SJCRH30 (cell line): ENCODE data around the gene NOA1. TPM values are rescaled to one million over a fixed set of nuclear protein-coding genes. Genes with fewer than 3 reads are reported as not detected.

Source experiments
- DNase-seq, 2 experiments: peaks; one replicate each; pipeline ENCODE4 v3.0.0-alpha.2; 2015 to 2020
- H3K27ac ChIP-seq: fragments of 250-450 bp; sonication (Bioruptor Pico); 2 replicates; pipeline ENCODE4 v1.5.1; 2020; ENCODE audit warnings: mild to moderate bottlenecking, moderate library complexity
- H3K27me3 ChIP-seq: fragments of 250-450 bp; sonication (Bioruptor Pico); 2 replicates; pipeline ENCODE4 v1.5.1; 2020; ENCODE audit warnings: mild to moderate bottlenecking, moderate library complexity
- H3K36me3 ChIP-seq: fragments of 250-450 bp; sonication (Bioruptor Pico); 2 replicates; pipeline ENCODE4 v1.5.1; 2020; ENCODE audit warnings: mild to moderate bottlenecking, moderate library complexity
- H3K4me1 ChIP-seq: fragments of 250-450 bp; sonication (Bioruptor Pico); 2 replicates; pipeline ENCODE4 v1.5.1; 2020; ENCODE audit warnings: mild to moderate bottlenecking, moderate library complexity
- H3K4me3 ChIP-seq: fragments of 250-450 bp; sonication (Bioruptor Pico); 2 replicates; pipeline ENCODE4 v1.5.1; 2020; ENCODE audit warnings: mild to moderate bottlenecking, moderate library complexity
- H3K9me3 ChIP-seq: fragments of 250-450 bp; sonication (Bioruptor Pico); replicated peaks from 2 replicates; pipeline ENCODE4 v1.5.1; 2020; ENCODE audit warnings: mild to moderate bottlenecking, moderate library complexity
- total RNA-seq: library from RNA; depleted of rRNA; stranded (reverse); fragments of >200 nt; shearing (Covaris generic); gene quantifications from 2 replicates; pipeline ENCODE4 v1.2.3, GENCODE V29; 2014; rRNA removed

Gene NOA1
- 25.3 and 27.4 TPM in 2 replicates for total RNA-seq

- Histone ChIP-seq H3K36me3 (peaks cover 22% of the 10 kb centered on the region), H3K9me3 (peaks cover 5% of the 10 kb centered on the region; the same call in 1 of the 2 replicates), H3K4me3 (peak within 1 kb of the TSS; percentile 84), H3K27ac (peak within 1 kb of the TSS; percentile 75), H3K4me1 (0 out of 2 replicates have a peak, but pooled peaks cover 5% of the 10 kb centered on the region), H3K27me3 (no peaks in the 10 kb centered on the region)
- DNase-seq, result peak; percentile 98 to 100
Observed at GRCh38 chr4:56977321-56978012, at the start of gene NOA1. TSS of gene NOA1 (minus strand) at chr4:56977606. CDS start at chr4:56977585, 21 bp downstream.

GRCh38 chr4:57023104-57023503 lies 45.7 kb upstream of the NOA1 start:
- Histone ChIP-seq H3K4me3 (no peak overlapping the region), H3K27ac (no peak overlapping the region), H3K27me3 (no peaks in the 10 kb centered on the region), H3K9me3 (no peaks in the 10 kb centered on the region), H3K4me1 (peaks cover 8% of the 10 kb centered on the region), H3K36me3 (peaks cover 96% of the 10 kb centered on the region)
- peak; percentile 10 to 36 for DNase-seq

- Histone ChIP-seq H3K27me3 (no peaks in the 10 kb centered on the region), H3K27ac (no peak overlapping the region), H3K9me3 (no peaks in the 10 kb centered on the region), H3K4me1 (peaks cover 8% of the 10 kb centered on the region), H3K36me3 (peaks cover 93% of the 10 kb centered on the region), H3K4me3 (no peak overlapping the region)
- no peak for DNase-seq
Observed at GRCh38 chr4:57020467-57021101, 43.2 kb upstream of the NOA1 start.

DNA sequence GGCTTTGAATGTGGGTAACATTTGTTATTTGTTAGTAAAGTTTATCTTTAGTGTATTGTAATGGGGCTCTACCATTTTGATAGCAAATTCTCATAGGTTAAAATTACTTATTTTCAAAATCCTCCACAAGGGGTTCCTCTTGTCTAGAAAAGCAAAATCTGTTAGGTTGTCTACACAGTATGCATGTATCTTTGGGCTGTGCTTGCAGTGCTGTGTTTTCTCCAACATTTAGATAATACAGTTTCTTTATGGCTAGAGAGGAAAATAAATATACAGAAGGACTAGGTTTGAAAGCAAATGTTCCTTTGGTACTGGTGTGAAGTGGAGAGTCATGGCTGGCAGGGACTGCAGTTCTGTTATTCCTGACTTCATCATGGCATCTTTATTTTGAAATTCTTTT lies 41.6 kb upstream of the NOA1 start:
- DNase-seq, result no peak
- Histone ChIP-seq H3K4me3 (no peak overlapping the region), H3K27me3 (no peaks in the 10 kb centered on the region), H3K4me1 (peaks cover 8% of the 10 kb centered on the region), H3K27ac (no peak overlapping the region), H3K9me3 (no peaks in the 10 kb centered on the region), H3K36me3 (peaks cover 90% of the 10 kb centered on the region)

DNA sequence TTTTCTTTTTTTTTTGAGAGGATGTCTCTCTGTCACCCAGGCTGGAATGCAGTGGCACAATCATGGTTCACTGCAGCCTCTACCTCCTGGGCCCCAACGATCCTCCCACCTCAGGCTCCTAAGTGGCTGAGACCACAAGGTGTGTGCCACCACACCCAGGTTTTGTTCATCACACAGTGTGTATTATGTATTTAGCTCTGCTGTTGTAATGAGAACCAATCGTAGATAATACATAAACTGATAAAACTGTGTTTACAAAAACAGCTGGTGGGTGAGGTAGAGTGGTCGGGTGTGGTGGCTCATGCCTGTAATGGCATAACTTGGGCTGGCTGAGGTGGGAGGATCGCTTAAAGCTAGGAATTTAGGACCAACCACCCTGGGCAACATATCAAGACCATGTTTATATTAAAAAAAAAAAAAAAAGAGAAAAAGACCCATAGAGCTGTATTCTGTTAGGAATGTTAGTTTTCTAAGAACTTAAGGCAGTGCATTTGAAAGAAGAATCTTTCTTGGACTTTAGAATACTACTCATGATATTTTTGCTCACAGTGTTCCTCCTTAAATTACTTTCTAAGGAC lies 36.2 kb upstream of the NOA1 start:
- H3K36me3 ChIP-seq, result peaks cover 90% of the 10 kb centered on the region
- H3K27me3 ChIP-seq, result no peaks in the 10 kb centered on the region
- DNase-seq, result no peak
- no peaks in the 10 kb centered on the region for H3K4me1 ChIP-seq
- no peaks in the 10 kb centered on the region for H3K9me3 ChIP-seq
- H3K4me3 ChIP-seq, result no peak overlapping the region
- H3K27ac ChIP-seq, result no peak overlapping the region

DNA sequence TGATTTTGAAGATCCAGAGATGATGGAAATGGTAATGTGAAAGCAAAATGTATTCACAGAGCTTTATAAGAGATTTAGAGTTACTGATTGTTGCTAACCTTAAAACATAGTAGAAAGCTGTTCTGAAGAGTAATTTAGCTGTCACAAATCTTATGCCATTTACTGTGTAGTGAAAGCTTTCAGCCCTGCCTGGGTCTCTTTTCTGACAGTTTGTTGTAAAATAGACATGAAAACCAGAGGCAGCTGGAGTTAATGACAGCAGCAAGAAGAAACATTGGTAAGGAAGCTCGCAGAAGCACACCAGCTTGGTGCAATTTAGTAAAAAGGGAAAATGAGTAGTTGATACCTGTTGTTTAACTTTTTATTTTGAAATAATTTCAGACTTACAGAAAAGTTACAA lies 22.3 kb upstream of the NOA1 start:
- DNase-seq, result no peak
- Histone ChIP-seq H3K9me3 (no peaks in the 10 kb centered on the region), H3K36me3 (peaks cover 81% of the 10 kb centered on the region), H3K27ac (no peak overlapping the region), H3K4me1 (no peaks in the 10 kb centered on the region), H3K4me3 (no peak overlapping the region), H3K27me3 (no peaks in the 10 kb centered on the region)

DNA sequence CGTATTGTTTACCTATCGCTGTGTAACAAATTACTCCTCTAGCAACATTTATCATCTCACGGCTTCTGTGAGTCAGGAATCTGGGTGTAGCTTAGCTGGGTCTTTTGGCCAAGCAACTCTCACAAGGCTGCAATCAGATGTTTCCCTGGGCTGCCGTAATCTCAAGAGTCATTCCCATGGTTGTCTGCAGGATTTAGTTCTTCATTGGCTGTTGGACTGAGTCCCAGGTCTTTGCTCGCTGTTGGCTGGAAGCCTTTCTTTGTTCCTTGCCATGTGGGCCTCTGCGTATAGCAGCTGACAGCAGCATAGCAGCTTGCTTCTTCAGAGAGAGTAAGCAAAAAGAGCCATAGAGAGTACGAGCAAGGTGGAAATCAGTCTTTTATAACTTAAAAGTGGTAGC lies 18.1 kb upstream of the NOA1 start:
- no peaks in the 10 kb centered on the region for H3K27me3 ChIP-seq
- peaks cover 83% of the 10 kb centered on the region for H3K36me3 ChIP-seq
- no peaks in the 10 kb centered on the region for H3K4me1 ChIP-seq
- H3K9me3 ChIP-seq, result no peaks in the 10 kb centered on the region
- no peak overlapping the region for H3K4me3 ChIP-seq
- DNase-seq, result peak in 1 of 2 experiments; percentile 25
- no peak overlapping the region for H3K27ac ChIP-seq

DNA sequence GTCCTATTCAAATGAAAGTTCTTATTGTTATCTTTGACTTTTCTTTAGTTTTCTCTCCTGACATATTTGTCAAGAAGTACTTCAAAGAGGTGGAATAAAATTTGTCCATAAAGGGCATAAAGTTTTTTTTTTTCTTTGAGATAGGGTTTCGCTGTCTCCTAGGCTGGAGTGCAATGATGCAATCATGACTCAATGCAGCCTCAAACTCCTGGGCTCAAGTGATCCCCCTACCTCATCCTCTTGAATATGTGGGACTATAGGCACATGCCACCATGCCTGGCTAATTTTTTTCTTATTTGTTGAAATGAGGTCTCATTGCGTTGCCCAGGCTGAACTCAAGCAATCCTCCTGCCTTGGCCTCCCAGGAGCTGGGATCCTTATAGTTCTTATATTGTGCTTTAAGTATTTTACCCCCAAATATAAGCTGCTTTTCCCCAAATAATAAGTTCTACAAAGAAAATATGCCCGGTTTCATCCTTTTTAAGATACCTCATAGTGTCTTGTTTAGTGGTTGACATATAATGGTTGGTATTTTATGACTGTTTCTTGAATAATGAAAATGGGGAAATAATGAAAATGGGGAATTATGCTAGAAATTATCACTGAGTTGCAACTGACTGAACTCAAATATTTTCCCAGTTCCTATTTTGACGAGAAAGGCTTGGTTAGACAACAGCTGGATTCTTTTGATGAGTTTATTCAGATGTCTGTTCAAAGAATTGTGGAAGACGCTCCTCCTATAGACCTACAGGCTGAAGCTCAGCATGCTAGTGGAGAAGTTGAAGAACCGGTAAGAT lies 12.9 kb upstream of the NOA1 start:
- Histone ChIP-seq H3K4me3 (no peak overlapping the region), H3K4me1 (no peaks in the 10 kb centered on the region), H3K9me3 (no peaks in the 10 kb centered on the region), H3K36me3 (peaks cover 84% of the 10 kb centered on the region), H3K27me3 (no peaks in the 10 kb centered on the region), H3K27ac (no peak overlapping the region)
- DNase-seq, result peak in 1 of 2 experiments; percentile 13

DNA sequence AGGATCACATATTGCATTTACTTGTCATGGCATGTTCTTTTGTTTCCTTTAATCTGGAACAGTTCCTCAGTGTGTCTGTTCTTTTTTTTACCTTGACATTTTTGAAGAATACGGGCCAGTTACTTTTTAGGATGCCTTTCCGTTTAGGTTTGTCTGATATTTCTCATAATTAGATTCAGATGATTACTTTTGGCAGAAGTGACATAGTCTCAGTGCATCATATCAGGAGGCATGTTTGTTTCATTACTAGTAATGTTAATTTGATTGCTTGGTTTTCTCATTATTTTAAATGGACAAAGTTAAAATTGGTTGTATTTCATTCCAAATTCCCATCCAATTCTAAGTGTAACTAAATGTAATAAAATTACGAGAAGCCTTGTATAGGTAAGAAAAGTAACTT lies 9.5 kb upstream of the NOA1 start:
- Histone ChIP-seq H3K36me3 (peaks cover 67% of the 10 kb centered on the region), H3K9me3 (no peaks in the 10 kb centered on the region), H3K4me1 (no peaks in the 10 kb centered on the region), H3K4me3 (no peak overlapping the region), H3K27me3 (no peaks in the 10 kb centered on the region), H3K27ac (no peak overlapping the region)
- DNase-seq, result no peak

- no peaks in the 10 kb centered on the region for H3K9me3 ChIP-seq
- H3K4me3 ChIP-seq, result no peak overlapping the region
- H3K4me1 ChIP-seq, result no peaks in the 10 kb centered on the region
- H3K36me3 ChIP-seq, result peaks cover 60% of the 10 kb centered on the region
- DNase-seq, result no peak
- no peak overlapping the region for H3K27ac ChIP-seq
- H3K27me3 ChIP-seq, result no peaks in the 10 kb centered on the region
Observed at GRCh38 chr4:56986192-56986591, 8.8 kb upstream of the NOA1 start.

- DNase-seq, result no peak
- H3K27me3 ChIP-seq, result no peaks in the 10 kb centered on the region
- H3K4me1 ChIP-seq, result no peaks in the 10 kb centered on the region
- no peak overlapping the region for H3K27ac ChIP-seq
- H3K9me3 ChIP-seq, result no peaks in the 10 kb centered on the region
- H3K36me3 ChIP-seq, result peaks cover 25% of the 10 kb centered on the region
- no peak overlapping the region for H3K4me3 ChIP-seq
Observed at GRCh38 chr4:56981795-56982201, 4.4 kb upstream of the NOA1 start.

DNA sequence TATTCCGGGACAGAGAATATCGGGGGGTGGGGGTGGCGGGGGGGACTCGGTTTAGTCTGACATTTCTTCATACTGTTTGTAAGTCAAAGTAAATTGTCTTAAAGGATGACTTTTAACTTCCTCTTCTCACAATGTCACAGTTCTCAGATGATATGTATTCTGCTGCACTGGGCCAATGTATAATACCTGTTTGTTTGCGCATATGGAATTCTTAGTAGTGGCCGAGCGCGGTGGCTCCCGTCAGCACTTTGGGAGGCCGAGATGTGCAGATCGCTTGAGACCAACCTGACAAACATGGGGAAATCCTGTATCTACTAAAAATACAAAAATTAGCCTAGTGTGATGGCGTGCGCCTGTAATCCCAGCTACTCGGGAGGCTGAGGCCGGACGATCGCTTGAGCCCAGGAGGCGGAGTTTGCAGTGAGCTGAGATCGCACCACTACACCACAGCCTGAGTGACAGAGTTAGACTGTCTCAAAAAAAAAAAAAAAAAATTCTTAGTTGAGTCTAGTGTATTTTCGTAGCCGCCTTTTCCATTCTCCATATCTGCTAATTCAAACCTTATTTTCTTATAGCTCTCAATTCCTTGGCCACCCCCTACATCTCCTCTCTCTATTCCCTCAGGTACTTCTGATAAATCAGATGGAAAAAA lies 2.1 kb upstream of the NOA1 start:
- Histone ChIP-seq H3K4me3 (peak overlapping the region; percentile 84), H3K4me1 (0 out of 2 replicates have a peak, but pooled peaks cover 5% of the 10 kb centered on the region), H3K36me3 (peaks cover 9% of the 10 kb centered on the region), H3K27me3 (no peaks in the 10 kb centered on the region), H3K9me3 (no peaks in the 10 kb centered on the region), H3K27ac (no peak overlapping the region)
- DNase-seq, result peak; percentile 48

DNA sequence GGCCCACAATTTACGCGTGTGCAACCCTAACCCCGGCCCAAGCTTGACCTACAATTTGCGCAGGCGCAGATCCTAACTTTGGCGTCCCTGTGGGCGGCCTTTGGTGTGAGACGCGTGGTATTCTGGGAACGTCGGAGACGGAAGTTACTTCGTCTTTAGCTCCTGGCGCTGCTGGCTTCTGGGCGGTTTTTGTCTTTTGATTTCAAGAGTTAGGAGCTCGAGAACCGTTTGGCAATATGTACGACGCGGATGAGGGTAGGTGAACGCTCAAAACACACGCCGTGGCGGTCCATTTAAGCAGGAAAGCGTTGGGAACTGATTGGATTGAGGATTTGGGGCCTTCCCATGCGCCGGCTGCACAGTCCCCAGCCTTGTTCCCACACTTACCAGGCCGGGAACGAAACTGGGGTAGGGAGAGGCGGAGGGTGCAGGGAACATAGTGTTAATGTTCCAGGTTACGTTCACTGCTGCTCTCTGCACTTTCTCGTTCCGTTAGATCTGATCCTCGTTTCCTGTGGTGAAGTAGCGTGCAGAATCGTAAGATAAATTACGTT lies 1.4 kb upstream of the NOA1 start, which contains the start of gene POLR2B:
POLR2B (plus strand) TSS at position 147 of the 554 bp plus-strand sequence; CDS start at position 237, 90 bp downstream.
- H3K4me1 ChIP-seq, result 0 out of 2 replicates have a peak, but pooled peaks cover 5% of the 10 kb centered on the region
- H3K27me3 ChIP-seq, result no peaks in the 10 kb centered on the region
- DNase-seq, result peak; percentile 97 to 98
- H3K36me3 ChIP-seq, result peaks cover 9% of the 10 kb centered on the region
- peak within 1 kb of the TSS; percentile 75 for H3K27ac ChIP-seq
- H3K9me3 ChIP-seq, result no peaks in the 10 kb centered on the region
- peak within 1 kb of the TSS; percentile 84 for H3K4me3 ChIP-seq

DNA sequence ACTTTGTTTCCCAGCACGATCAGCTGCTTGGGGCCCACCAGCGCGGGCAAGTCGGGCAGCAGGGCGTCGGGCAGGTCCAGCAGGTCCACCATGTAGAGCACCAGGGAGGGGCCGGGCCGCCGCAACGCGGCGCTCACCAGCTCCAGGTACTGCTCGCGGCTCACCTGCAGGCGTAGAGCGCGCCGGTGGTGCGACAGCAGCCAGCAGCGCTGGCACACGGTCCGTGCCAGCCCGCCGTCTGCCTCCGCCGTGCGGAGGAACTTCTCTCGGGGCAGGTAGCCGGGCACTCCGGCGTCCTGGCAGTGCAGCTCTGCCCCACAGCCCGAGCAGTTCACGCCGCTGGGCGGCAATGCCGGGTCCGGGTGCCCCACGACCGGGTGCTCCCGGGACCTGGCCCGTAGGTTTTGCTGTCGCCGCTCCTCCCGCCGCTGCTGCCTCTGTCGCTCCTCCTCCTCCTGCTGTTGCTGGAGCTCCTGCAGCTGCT lies 527 bp downstream of the NOA1 start:
- DNase-seq, result peak; percentile 27 to 35
- Histone ChIP-seq H3K4me1 (0 out of 2 replicates have a peak, but pooled peaks cover 5% of the 10 kb centered on the region), H3K36me3 (peaks cover 28% of the 10 kb centered on the region), H3K27me3 (no peaks in the 10 kb centered on the region), H3K27ac (peak overlapping the region; percentile 75), H3K9me3 (peaks cover 5% of the 10 kb centered on the region; the same call in 1 of the 2 replicates), H3K4me3 (peak overlapping the region; percentile 84)
